ENCODE measurements around the gene HNRNPU. TPM values are rescaled to one million over a fixed set of nuclear protein-coding genes. Genes with fewer than 3 reads are reported as not detected.

Gene HNRNPU
- total RNA-seq, 1 experiment from 2014 or later = 536 TPM

DNA sequence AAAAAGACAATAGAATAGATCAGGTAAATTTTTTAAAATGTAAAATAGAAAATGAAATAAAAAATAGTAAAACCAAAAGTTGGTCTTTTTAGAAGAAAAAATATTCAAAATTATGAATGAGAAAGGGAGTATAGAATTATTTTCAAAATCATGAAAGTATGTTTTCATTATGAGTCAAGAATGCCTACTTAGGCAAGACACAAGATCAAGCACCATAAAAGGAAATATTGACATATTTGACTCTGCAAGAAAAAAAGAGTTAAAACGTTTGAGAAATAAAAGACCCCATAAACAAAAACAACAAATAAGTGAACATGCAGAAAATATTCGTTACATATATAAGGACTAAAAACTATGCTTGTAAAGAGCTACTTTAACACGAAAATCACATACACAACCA, 33.7 kb downstream of the HNRNPU start:
- Mint-ChIP-seq H3K9me3 (no peaks in the 10 kb centered on the region), H3K27me3 (ENCODE audit: low read depth) (no peaks in the 10 kb centered on the region), H3K36me3 (peaks cover 24% of the 10 kb centered on the region), H3K27ac (no peak overlapping the region), H3K4me3 (no peak overlapping the region), H3K4me1 (peaks cover 19% of the 10 kb centered on the region)
- ChIA-PET CTCF (interaction anchor here (0.7 kb wide), 1 partner anchor 227 kb away, joined by 3 read pairs; no protein-coding TSS in a partner anchor), POLR2A (no interaction called here)
- DNase-seq (ENCODE audit: low spot score) (no peak), ATAC-seq (no peak)
- TF ChIP-seq, protein P1, sequence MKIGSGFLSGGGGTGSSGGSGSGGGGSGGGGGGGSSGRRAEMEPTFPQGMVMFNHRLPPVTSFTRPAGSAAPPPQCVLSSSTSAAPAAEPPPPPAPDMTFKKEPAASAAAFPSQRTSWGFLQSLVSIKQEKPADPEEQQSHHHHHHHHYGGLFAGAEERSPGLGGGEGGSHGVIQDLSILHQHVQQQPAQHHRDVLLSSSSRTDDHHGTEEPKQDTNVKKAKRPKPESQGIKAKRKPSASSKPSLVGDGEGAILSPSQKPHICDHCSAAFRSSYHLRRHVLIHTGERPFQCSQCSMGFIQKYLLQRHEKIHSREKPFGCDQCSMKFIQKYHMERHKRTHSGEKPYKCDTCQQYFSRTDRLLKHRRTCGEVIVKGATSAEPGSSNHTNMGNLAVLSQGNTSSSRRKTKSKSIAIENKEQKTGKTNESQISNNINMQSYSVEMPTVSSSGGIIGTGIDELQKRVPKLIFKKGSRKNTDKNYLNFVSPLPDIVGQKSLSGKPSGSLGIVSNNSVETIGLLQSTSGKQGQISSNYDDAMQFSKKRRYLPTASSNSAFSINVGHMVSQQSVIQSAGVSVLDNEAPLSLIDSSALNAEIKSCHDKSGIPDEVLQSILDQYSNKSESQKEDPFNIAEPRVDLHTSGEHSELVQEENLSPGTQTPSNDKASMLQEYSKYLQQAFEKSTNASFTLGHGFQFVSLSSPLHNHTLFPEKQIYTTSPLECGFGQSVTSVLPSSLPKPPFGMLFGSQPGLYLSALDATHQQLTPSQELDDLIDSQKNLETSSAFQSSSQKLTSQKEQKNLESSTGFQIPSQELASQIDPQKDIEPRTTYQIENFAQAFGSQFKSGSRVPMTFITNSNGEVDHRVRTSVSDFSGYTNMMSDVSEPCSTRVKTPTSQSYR (CRISPR knock-in tag; IDR thresholded peaks at IDR 0.05) = no peak
- TF ChIP-seq, protein P2, sequence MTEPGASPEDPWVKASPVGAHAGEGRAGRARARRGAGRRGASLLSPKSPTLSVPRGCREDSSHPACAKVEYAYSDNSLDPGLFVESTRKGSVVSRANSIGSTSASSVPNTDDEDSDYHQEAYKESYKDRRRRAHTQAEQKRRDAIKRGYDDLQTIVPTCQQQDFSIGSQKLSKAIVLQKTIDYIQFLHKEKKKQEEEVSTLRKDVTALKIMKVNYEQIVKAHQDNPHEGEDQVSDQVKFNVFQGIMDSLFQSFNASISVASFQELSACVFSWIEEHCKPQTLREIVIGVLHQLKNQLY (CRISPR knock-in tag; IDR thresholded peaks at IDR 0.05) = no peak
- TF ChIP-seq CREB1 (CRISPR knock-in tag; IDR thresholded peaks at IDR 0.05) = no peak
- TF ChIP-seq IRF2 (CRISPR knock-in tag; IDR thresholded peaks at IDR 0.05; ENCODE audit: borderline replicate concordance, low read depth) = no peak
- TF ChIP-seq, protein P3, sequence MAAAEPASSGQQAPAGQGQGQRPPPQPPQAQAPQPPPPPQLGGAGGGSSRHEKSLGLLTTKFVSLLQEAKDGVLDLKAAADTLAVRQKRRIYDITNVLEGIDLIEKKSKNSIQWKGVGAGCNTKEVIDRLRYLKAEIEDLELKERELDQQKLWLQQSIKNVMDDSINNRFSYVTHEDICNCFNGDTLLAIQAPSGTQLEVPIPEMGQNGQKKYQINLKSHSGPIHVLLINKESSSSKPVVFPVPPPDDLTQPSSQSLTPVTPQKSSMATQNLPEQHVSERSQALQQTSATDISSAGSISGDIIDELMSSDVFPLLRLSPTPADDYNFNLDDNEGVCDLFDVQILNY (CRISPR knock-in tag; IDR thresholded peaks at IDR 0.05) = no peak
- no peak for TF ChIP-seq NR3C1 (CRISPR knock-in tag; conservative IDR thresholded peaks at IDR 0.05; ENCODE audit: low read depth)
- no peak for TF ChIP-seq SP1 (CRISPR knock-in tag; conservative IDR thresholded peaks at IDR 0.05)
- no peak for TF ChIP-seq ZNF232 (CRISPR knock-in tag; IDR thresholded peaks at IDR 0.05)
- TF ChIP-seq, protein P4, sequence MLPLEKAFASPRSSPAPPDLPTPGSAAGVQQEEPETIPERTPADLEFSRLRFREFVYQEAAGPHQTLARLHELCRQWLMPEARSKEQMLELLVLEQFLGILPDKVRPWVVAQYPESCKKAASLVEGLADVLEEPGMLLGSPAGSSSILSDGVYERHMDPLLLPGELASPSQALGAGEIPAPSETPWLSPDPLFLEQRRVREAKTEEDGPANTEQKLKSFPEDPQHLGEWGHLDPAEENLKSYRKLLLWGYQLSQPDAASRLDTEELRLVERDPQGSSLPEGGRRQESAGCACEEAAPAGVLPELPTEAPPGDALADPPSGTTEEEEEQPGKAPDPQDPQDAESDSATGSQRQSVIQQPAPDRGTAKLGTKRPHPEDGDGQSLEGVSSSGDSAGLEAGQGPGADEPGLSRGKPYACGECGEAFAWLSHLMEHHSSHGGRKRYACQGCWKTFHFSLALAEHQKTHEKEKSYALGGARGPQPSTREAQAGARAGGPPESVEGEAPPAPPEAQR (CRISPR knock-in tag; IDR thresholded peaks at IDR 0.05) = no peak
- no peak for TF ChIP-seq ZNF423 (CRISPR knock-in tag; IDR thresholded peaks at IDR 0.05)
- TF ChIP-seq, protein P5, sequence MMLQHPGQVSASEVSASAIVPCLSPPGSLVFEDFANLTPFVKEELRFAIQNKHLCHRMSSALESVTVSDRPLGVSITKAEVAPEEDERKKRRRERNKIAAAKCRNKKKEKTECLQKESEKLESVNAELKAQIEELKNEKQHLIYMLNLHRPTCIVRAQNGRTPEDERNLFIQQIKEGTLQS (CRISPR knock-in tag; conservative IDR thresholded peaks at IDR 0.05) = no peak
- TF ChIP-seq, protein P6, sequence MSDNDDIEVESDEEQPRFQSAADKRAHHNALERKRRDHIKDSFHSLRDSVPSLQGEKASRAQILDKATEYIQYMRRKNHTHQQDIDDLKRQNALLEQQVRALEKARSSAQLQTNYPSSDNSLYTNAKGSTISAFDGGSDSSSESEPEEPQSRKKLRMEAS (CRISPR knock-in tag; IDR thresholded peaks at IDR 0.05) = no peak

DNA sequence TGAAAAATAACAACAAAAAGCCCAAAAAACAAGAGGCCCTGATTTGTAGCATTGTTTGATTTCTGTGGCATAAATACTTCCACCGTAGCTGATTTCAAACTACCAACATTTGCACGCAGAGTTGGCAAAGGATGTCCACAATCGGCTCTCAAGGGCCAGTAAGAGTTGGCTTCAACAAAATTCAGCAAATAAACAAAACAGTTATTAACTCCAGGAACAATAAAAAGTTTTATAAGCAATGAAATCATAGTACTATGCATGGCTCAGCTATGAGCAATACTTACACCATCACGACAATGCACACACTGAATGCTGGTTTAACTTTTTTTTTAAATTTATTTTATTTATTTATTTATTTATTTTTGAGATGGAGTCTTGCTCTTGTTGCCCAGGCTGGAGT, 37.6 kb downstream of the HNRNPU start:
- Mint-ChIP-seq H3K9me3 (no peaks in the 10 kb centered on the region), H3K27me3 (ENCODE audit: low read depth) (no peaks in the 10 kb centered on the region), H3K27ac (no peak overlapping the region; the same call in 1 of the 2 replicates), H3K4me1 (peaks cover 26% of the 10 kb centered on the region), H3K4me3 (no peak overlapping the region), H3K36me3 (peaks cover 31% of the 10 kb centered on the region)
- ATAC-seq = no peak
- ChIA-PET POLR2A (no interaction called here), CTCF (interaction anchor here (1.1 kb wide), 1 partner anchor 12 kb away, joined by 3 read pairs; no protein-coding TSS in a partner anchor)
- TF ChIP-seq, protein P7, sequence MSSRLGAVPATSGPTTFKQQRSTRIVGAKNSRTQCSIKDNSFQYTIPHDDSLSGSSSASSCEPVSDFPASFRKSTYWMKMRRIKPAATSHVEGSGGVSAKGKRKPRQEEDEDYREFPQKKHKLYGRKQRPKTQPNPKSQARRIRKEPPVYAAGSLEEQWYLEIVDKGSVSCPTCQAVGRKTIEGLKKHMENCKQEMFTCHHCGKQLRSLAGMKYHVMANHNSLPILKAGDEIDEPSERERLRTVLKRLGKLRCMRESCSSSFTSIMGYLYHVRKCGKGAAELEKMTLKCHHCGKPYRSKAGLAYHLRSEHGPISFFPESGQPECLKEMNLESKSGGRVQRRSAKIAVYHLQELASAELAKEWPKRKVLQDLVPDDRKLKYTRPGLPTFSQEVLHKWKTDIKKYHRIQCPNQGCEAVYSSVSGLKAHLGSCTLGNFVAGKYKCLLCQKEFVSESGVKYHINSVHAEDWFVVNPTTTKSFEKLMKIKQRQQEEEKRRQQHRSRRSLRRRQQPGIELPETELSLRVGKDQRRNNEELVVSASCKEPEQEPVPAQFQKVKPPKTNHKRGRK (CRISPR knock-in tag; IDR thresholded peaks at IDR 0.05; ENCODE audit: borderline replicate concordance) = no peak
- TF ChIP-seq, protein P8, sequence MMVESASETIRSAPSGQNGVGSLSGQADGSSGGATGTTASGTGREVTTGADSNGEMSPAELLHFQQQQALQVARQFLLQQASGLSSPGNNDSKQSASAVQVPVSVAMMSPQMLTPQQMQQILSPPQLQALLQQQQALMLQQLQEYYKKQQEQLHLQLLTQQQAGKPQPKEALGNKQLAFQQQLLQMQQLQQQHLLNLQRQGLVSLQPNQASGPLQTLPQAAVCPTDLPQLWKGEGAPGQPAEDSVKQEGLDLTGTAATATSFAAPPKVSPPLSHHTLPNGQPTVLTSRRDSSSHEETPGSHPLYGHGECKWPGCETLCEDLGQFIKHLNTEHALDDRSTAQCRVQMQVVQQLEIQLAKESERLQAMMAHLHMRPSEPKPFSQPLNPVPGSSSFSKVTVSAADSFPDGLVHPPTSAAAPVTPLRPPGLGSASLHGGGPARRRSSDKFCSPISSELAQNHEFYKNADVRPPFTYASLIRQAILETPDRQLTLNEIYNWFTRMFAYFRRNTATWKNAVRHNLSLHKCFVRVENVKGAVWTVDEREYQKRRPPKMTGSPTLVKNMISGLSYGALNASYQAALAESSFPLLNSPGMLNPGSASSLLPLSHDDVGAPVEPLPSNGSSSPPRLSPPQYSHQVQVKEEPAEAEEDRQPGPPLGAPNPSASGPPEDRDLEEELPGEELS (CRISPR knock-in tag; IDR thresholded peaks at IDR 0.05) = no peak
- TF ChIP-seq ZNF219 (CRISPR knock-in tag; IDR thresholded peaks at IDR 0.05; ENCODE audit: borderline replicate concordance) = no peak
- no peak for TF ChIP-seq ZNF416 (CRISPR knock-in tag; IDR thresholded peaks at IDR 0.05)
- DNase-seq (ENCODE audit: low spot score) = no peak

All from WTC11 (cell line).